Parathyroid adenoma (tissue), 2 donors: ENCODE results near the gene SRBD1.

Source experiments
- H2AFZ ChIP-seq: fragments of 300-600 bp; sonication (generic); one replicate; pipeline ENCODE4 v1.7.0; 2017; ENCODE audit warnings: antibody characterized with exemption, mild to moderate bottlenecking
- H3K27ac ChIP-seq: fragments of 300-600 bp; sonication (generic); one replicate; pipeline ENCODE4 v1.7.0; 2017
- H3K27me3 ChIP-seq: fragments of 300-600 bp; sonication (generic); one replicate; pipeline ENCODE4 v1.7.0; 2017; ENCODE audit warnings: low read length; ENCODE audit not compliant: control insufficient read depth, insufficient read depth
- H3K36me3 ChIP-seq: fragments of 300-600 bp; sonication (generic); one replicate; pipeline ENCODE4 v1.7.0; 2017; ENCODE audit warnings: low read length; ENCODE audit not compliant: control insufficient read depth, insufficient read depth
- H3K4me1 ChIP-seq: fragments of 300-600 bp; sonication (generic); one replicate; pipeline ENCODE4 v1.7.0; 2017; ENCODE audit warnings: control low read depth
- H3K4me2 ChIP-seq: fragments of 300-600 bp; sonication (generic); one replicate; pipeline ENCODE4 v1.7.0; 2017; ENCODE audit warnings: low read length
- H3K4me3 ChIP-seq: fragments of 300-600 bp; sonication (generic); one replicate; pipeline ENCODE4 v1.7.0; 2017; ENCODE audit warnings: low read depth, low read length
- H3K79me2 ChIP-seq: fragments of 300-600 bp; sonication (generic); one replicate; pipeline ENCODE4 v1.7.0; 2017; ENCODE audit warnings: control low read depth
- H3K9ac ChIP-seq: fragments of 300-600 bp; sonication (generic); one replicate; pipeline ENCODE4 v1.7.0; 2017; ENCODE audit warnings: mild to moderate bottlenecking
- H3K9me3 ChIP-seq: fragments of 300-600 bp; sonication (generic); one replicate; pipeline ENCODE4 v1.7.0; 2017; ENCODE audit warnings: low read length; ENCODE audit not compliant: control insufficient read depth
- CTCF ChIP-seq: fragments of 300-600 bp; sonication (generic); IDR thresholded peaks from one replicate; pipeline ENCODE4 v1.7.0; 2017; ENCODE audit warnings: antibody characterized with exemption, mild to moderate bottlenecking
- donor health status: primary hyperparathyroidism.

Gene SRBD1

DNA sequence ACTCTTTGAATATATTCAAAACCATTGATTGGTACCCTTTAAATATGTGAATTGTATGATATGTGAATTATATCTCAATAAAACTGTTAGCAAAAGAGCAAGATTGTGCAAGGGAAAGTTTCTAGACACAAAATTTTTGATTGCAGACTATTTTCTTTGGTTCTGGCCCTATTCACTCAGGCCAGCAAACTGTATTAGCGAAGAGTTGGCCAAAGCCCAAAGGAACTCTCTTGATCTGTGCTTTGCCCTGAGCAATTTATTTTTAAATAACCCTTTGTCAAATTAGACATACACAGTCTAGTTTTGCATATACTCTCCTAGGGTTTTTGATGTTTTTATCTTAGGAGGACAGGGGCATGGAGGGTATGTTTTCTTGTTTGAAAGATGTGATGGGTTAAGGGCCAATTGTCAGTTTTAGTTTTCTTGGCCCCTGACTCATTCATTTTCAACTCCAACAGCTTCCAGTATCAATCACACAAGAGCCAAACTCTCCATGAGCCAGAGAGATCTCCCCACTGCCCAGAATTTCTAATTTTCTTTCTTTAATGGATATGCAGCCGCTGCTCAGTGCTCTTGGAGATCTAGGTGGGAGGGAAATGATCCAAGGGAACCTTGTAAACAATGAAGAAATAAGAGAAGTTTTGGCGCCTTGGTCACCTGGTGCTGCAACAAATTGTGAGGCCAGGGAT is 231.5 kb downstream of the SRBD1 start:
- Histone ChIP-seq H3K4me3 (no peak overlapping the region), H3K27me3 (no peaks in the 10 kb centered on the region), H3K36me3 (no peaks in the 10 kb centered on the region), H3K79me2 (no peaks in the 10 kb centered on the region), H3K9ac (no peak overlapping the region), H3K4me2 (no peak overlapping the region), H3K4me1 (no peaks in the 10 kb centered on the region), H3K27ac (no peak overlapping the region), H2AFZ (no peak overlapping the region), H3K9me3 (no peaks in the 10 kb centered on the region)
- TF ChIP-seq CTCF = no peak

- Histone ChIP-seq H3K36me3 (no peaks in the 10 kb centered on the region), H3K9me3 (no peaks in the 10 kb centered on the region), H3K79me2 (no peaks in the 10 kb centered on the region), H3K27me3 (no peaks in the 10 kb centered on the region), H3K4me3 (no peak overlapping the region), H3K9ac (no peak overlapping the region), H2AFZ (no peak overlapping the region), H3K27ac (no peak overlapping the region), H3K4me1 (no peaks in the 10 kb centered on the region), H3K4me2 (no peak overlapping the region)
- no peak for TF ChIP-seq CTCF
Observed at GRCh38 chr2:45373534-45373933, 237.5 kb downstream of the SRBD1 start.

DNA sequence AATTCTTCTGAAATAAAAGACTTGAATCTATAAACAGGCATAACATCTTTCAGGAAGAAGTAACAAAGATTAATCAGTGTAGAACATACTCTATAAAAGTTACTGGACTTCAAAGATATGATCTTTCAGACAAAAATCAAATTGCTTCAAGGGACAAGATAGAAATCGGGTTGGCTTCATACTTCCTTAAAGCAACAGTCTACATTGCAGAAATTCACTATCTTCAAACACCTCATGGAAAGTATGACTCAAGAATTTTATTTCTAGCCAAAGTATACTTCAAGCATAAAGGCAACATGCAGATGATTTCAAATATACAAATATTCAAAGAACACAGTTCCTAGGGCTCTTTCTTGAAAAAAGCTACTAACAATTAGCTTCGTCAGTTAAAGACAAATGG is 240.7 kb downstream of the SRBD1 start:
- Histone ChIP-seq H3K4me3 (no peak overlapping the region), H3K79me2 (no peaks in the 10 kb centered on the region), H3K27ac (no peak overlapping the region), H3K9ac (no peak overlapping the region), H3K4me1 (no peaks in the 10 kb centered on the region), H3K27me3 (no peaks in the 10 kb centered on the region), H3K4me2 (no peak overlapping the region), H3K36me3 (no peaks in the 10 kb centered on the region), H3K9me3 (no peaks in the 10 kb centered on the region), H2AFZ (no peak overlapping the region)
- TF ChIP-seq CTCF = no peak

DNA sequence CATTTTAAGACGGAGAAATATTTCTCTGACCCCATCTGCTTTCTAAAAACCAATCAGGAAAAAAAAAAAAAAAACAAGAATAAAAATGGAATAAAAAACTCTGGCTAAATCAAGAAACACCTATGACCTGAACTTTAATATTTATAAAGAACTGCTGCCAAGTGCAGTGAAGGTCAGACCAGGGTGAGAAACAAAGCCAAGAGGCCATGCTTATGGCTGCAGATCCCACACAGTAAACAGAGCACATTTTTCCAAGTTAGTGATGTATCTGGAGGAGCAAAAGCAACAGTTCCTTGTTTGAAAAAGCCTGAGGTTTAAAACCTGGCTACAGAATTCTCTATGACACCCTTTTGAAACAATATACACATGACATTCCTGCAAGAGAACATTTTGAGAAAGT is 242.3 kb downstream of the SRBD1 start:
- no peak for TF ChIP-seq CTCF

DNA sequence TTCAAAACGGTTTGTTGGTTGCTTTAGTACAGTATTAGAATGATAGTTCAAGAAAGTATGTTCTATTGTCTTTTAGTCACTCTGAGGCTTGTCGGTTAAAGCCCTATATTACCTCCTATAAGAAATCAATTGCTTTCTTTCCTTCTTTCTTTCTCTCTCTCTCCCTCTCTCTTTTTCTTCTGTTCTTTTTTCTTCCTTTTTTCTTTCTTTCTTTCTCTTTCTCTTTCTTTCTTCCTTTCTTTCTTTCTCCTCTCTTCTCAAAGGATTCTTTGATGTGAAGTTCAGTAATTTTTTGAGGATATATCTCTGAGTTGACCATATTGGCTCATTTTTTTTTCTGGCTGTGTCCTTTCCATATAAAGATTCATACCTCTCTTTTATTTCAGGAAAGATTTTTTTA is 249.4 kb downstream of the SRBD1 start:
- no peak overlapping the region for H2AFZ ChIP-seq
- TF ChIP-seq CTCF = no peak
- H3K36me3 ChIP-seq = no peaks in the 10 kb centered on the region
- no peak overlapping the region for H3K4me2 ChIP-seq
- no peaks in the 10 kb centered on the region for H3K9me3 ChIP-seq
- no peak overlapping the region for H3K9ac ChIP-seq
- H3K27me3 ChIP-seq = no peaks in the 10 kb centered on the region
- H3K4me1 ChIP-seq = no peaks in the 10 kb centered on the region
- H3K27ac ChIP-seq = no peak overlapping the region
- no peaks in the 10 kb centered on the region for H3K79me2 ChIP-seq
- H3K4me3 ChIP-seq = no peak overlapping the region

More for the DNA sequence above, 242.3 kb downstream of the SRBD1 start:
- Histone ChIP-seq H3K4me2 (no peak overlapping the region), H3K27ac (no peak overlapping the region), H3K4me1 (no peaks in the 10 kb centered on the region), H3K27me3 (no peaks in the 10 kb centered on the region), H3K79me2 (no peaks in the 10 kb centered on the region), H3K36me3 (no peaks in the 10 kb centered on the region), H3K9ac (no peak overlapping the region), H3K9me3 (no peaks in the 10 kb centered on the region), H3K4me3 (no peak overlapping the region), H2AFZ (no peak overlapping the region)
